ENCODE results near the gene MTMR11.
"Not testable (repeated sequence)": the region's sequence is repeated elsewhere in the genome, so short reads cannot be mapped to it uniquely, and the experiment has no call there.

The MTMR11 gene

DNA sequence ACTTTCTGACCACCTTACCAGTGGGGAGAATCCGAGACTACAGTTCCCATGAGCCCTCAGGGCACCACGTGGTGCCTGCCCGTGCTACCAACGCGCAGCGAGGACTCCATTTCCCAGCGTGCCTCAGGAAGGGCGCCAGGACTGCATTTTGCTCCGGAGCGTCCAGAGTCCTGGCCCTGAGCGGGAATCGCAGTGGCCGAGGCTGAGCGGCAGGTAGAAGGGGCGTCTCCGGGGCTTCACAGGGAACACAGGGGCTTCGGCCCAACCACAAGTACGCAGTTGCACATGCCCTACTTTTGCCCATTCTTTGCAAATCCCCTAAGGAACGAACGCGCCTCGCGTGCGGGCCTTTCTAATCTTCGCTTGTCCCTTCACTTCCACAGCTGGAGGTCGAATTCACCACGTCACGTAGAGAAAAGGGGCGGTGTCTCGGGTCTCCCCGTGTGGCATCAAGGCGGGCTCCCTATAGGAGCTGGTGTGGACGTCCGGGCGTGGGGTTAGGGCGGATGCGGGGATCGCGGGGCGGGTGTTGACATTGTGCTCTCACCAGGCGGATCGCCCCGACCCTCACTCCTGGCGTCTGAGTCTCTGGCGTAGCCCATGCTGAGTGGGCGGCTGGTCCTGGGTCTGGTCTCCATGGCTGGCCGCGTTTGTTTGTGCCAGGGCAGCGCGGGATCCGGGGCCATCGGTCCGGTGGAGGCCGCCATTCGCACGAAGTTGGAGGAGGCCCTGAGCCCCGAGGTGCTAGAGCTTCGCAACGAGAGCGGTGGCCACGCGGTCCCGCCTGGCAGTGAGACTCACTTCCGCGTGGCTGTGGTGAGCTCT, 37.0 kb downstream of the MTMR11 start, which contains the start of gene BOLA1:
TSS of gene BOLA1 (plus strand) at position 109 of the 825 bp plus-strand sequence. CDS start at position 601, 492 bp downstream.
- DNase-seq, result peak; percentile 92

DNA sequence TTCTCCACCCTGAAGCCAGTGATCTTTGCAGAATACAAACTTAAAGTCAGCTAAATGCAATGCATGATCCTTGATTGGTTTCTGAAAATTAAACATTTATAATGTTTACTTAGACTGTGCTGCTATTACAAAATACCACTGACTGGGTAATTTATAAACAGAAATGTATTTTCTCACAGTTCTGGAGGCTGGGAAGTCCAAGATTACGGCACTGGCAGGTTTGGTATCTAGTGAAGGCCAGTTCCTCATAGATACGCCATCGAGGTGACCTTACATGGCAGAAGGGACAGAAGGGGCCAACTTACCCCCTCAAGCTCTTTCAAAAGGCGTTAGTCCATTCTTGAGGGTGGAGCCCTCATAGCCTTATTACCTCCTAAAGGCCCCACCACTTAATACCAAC, 40.1 kb downstream of the MTMR11 start:
- no peak for DNase-seq

DNA sequence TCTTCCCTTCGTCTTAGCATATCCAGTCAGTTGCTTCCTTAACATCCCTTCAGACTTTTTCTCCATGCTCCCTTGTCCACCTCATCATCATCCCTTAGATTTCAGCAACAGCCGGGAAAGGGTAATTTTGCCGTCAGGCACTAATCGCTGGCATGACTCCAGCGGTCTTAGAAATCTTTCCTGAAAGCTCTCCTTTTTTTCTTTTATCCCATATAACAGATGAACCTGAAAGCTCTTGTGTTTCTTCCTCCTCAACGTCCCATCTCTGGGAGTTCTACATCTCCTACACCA, 47.7 kb downstream of the MTMR11 start:
- DNase-seq, result no peak

DNA sequence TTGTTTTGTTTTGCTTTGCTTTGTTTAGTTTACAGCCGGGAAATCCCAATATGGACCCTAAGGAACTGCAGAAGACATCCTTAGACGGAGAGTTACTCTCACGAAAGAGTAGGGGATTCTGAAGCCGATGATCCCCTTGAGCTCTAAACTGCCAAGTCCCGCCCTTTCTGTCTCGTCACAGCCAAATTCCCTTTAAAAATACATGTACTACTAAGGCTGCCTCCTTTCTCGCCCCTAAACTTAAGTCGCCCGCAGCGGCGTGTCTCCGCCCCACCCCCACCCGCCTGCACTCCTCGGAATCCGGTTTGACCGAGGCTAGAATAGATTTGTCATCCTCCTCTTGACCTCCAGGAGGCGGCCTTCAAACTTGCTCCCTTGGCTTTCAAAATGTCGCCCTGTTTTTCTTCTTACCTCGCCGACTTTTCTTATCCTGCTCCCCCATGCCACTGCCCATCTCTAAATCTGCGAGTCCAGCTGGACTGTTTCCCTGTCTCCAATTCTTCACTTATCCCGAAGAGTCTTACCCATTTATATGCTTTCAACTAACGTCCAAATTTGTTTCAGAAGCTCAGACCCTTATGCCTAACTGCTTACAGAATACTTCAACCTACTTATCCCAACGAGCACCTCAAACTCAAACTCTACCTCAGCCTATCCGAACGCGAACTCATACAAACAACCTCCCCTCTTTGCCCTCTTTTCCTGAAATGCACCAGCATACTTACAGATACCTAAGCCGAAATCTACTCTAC, 48.3 kb downstream of the MTMR11 start:
- peak; percentile 92 for DNase-seq

DNA sequence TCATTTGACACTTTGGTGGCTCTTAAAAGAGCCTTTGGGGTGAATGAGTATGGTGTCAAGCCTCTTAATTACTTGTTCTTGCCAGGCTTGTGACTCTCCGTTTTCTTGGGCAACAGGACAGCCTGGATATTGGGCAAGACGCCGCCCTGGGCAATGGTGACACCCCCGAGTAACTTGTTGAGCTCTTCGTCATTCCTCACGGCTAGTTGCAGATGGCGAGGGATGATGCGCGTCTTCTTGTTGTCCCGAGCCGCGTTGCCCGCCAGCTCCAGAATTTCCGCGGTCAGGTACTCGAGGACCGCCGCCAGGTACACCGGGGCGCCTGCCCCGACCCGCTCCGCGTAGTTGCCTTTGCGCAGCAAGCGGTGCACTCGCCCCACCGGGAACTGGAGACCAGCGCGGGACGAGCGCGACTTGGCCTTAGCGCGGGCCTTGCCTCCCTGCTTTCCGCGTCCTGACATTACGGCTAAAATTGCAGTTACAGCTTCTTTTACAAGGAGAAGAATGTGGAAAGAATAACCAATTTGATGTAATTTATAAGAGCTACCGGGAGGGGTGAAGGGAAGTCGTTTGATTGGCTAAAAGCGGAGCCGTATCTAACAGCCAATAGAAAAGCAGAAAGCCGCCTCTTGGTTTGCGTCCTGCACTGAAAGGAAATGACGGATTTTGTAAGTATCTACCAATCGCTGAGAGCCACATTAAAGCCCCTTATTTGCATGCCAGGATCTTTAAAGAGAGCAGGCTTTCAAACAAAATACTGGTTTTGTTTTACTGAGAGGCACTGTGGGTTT, 49.0 kb downstream of the MTMR11 start:
- DNase-seq, result peak; percentile 99

DNA sequence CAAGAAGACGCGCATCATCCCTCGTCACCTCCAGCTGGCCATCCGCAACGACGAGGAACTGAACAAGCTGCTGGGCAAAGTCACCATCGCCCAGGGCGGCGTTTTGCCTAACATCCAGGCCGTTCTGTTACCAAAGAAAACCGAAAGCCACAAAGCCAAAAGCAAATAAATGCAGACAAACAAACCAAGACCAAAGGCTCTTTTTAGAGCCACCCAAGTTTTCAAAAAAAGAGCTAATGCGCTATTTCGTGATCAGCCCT, 49.6 kb downstream of the MTMR11 start:
- DNase-seq, result not testable (repeated sequence)

DNA sequence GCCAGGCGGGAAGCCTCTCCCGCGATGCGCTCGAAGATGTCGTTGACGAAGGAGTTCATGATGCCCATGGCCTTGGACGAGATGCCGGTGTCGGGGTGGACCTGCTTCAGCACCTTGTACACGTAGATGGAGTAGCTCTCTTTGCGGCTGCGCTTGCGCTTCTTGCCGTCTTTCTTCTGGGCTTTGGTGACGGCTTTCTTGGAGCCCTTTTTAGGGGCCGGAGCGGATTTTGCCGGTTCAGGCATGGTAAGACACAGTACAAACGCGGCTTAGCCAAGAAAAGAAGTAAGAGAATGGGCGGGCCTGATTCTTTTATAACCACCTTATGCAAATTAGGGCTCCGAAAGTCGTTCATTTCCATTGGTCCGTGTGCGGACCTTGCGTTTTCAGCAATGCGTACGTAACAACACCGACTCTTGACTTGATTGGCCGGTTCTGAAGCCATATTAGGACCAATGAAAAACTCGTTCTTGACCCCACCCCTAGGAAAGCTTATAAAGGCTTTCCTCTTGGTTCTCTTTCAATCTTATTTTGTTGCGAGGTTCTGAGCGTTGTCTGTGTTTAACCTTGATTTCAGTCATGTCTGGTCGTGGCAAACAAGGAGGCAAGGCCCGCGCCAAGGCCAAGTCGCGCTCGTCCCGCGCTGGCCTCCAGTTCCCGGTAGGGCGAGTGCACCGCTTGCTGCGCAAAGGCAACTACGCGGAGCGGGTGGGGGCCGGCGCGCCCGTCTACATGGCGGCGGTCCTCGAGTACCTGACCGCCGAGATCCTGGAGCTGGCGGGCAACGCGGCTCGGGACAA, 50.1 kb downstream of the MTMR11 start:
- peak; percentile 99 for DNase-seq

DNA sequence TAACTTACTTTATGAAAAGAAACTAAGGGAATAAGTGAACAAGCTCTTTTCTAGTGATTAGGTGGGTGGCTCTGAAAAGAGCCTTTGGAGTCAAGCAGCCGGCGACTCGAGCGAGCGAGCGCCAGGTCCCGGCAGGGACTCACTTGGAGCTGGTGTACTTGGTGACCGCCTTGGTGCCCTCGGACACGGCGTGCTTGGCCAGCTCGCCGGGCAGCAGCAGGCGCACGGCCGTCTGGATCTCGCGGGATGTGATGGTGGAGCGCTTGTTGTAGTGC, 50.6 kb downstream of the MTMR11 start:
- DNase-seq, result not testable (repeated sequence)

DNA sequence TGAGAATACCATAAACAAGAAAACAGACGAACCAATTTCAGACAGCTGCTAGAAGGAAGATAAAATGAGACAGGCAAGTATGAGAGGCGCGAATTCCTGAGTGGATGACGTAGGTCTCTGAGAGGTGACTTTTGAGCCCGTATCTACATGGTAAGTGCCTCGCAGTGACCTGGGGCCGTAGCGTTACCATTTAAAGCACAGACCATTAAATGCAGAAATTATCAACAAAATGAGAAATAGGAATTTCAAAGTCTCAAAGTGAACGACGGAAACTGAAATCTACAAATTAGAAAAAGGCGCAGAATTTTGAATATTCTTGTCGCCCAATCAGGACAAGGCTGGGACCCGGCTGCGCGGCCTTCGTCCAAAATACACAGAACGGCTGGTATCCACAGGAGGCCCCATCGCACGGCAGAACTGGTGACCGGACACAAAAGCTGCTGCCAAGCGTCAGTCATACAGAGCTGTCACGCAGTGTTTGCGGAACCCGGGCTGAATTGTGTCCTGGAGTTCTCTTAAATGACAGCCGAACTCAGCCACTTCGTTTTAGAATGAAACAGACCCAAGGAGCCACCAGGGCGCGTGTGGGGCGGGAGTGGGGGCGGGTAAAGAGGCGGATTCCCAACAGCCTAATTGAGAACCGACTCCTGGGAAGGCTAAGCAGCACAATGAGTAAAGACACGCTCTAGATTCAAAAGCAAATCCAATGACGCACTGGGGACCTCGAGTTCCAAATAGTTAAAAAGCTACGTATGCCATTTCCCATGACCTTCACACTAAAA, 51.1 kb downstream of the MTMR11 start:
- peak; percentile 87 for DNase-seq

DNA sequence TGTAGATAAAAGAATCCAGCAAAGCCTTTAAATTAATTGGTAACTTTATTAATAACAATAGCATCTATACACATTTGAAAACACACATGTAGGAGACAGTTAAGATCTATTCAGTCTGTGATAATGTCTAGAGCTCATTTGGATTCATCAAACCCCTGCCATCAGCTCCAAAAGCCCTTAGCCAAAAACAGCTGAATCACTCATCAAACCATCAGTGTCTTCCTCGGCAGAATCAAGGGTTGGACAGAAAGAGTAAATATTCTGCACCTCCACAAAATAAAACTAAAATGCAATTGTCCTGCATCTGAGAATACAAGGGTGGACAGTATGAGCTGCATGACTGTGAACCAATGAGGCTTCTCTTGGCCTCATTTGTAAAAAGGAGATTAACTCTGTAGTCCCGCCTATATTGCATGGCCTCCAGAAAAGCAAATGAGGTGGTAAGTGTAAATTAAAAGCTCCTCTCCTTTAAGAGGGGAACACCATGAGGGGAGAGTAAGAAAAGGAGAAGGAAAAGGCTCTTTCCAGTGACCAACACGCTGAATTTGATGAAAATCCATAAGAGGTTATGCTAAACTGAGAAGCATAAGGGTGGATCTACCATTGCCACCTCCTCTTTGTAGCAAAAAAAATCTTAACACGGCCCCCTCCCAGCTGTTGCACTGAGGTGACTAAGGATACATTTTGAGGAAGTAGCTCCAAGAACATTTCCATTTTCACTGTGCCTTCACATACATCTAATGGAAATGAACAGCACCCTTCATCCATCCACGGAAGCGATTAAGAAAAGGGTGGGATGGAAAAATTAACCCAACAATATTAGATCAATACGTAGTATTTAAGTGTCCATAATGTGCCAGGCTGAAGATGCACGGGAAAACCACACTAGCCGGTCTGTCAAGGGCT, 52.0 kb downstream of the MTMR11 start:
- peak; percentile 87 for DNase-seq

DNA sequence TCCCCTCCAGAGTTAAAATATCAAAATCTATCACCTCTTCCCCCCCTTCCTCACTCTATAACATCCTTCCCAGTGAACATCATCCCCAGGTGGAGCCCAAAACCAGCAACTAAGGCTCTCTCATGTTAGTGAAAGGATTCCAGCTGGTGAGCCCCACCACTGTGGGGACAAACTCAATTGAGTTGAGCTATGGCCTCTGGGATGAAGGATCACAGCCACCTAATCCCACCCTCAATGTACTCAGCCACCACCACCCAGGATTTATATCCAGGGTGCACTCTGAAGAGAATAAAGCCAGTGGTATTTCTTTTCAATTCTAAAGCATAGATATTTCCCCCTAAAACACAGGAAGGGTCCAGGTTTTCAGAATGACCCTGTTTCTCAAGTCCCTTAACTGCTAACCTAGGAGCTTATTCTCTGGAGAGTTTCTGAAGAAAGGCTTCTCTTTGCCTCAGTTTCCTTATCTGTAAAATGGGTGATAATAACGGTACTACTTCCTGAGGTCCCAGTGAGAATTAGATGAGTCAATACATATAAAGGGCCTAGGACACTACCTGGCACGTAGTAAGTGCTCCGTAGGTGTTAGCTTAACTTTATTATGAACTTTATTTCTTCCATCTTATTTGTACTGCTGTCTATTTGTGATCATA, 53.0 kb downstream of the MTMR11 start:
- no peak for DNase-seq

DNA sequence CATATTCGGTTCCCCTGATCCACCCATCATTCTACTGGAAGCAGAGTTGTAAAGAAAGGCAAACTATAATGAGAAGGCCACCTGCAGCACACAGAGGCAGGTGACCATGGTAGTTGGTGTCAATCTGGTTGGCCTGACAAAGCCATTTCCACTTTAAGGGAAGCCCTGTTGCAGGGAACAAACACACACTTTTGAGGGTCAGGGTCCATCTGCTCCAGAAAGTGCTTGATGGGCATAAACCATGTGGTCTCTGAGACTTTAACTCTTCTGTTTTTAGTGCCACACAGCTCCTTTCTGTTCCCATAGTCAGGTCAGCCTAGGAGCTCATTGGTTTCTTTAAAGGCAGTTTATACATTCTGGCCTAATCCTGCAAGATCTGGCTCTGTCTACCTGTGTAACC, 54.8 kb downstream of the MTMR11 start:
- no peak for DNase-seq

DNA sequence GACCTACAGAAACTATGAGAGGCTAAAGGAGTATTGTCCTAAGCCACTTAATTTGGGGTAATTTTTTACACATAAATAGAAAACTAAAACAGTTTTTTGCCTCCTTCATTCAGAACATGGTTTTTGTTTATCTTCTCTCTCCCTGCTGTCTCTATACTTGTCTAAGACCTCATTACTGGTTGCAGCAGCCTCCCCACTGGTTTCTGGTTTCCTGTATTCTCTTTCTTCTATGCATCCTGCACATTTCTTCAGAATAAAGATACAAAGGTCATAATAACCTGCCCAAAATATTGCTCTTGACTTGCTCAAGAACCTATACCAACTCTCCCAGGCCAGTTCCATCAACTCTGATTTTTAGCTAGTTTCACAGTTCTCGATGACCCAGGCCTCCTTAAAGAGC, 57.1 kb downstream of the MTMR11 start:
- no peak for DNase-seq

Data from NCI-H2171 treated with DMSO at 0.1 percent for 48 hours (cell line).